Measurements from ENCODE around the gene FAHD1. TPM values are rescaled to one million over a fixed set of nuclear protein-coding genes. Genes with fewer than 3 reads are reported as not detected.

Gene FAHD1
- total RNA-seq, 4 donors from 2014 or later: 40.9 to 52.5 (median 45.0) TPM

- no peak overlapping the region for H3K27ac ChIP-seq
- no peak for DNase-seq
- no peak overlapping the region for H3K4me3 ChIP-seq (replicated peaks in 1 of 3)
- no peaks in the 10 kb centered on the region for H3K36me3 ChIP-seq
- no peaks in the 10 kb centered on the region for H3K27me3 ChIP-seq
- no peaks in the 10 kb centered on the region for H3K9me3 ChIP-seq
- intact Hi-C loops (cut with DNase I): no loop called here
- WGBS, 2 donors: 84 to 86% methylated on average over 1 of the region's 1 CpG
- H3K4me1 ChIP-seq: no peaks in the 10 kb centered on the region
- no peak for TF ChIP-seq POLR2A (IDR thresholded peaks at IDR 0.05)
- no peak for TF ChIP-seq CTCF (IDR thresholded peaks at IDR 0.05)
Measured at GRCh38 chr16:1846416-1846815, 19.4 kb downstream of the FAHD1 start.

- H3K36me3 ChIP-seq: no peaks in the 10 kb centered on the region
- TF ChIP-seq CTCF (IDR thresholded peaks at IDR 0.05): no peak
- TF ChIP-seq POLR2A (IDR thresholded peaks at IDR 0.05): no peak
- no peaks in the 10 kb centered on the region for H3K9me3 ChIP-seq
- no peak overlapping the region for H3K4me3 ChIP-seq (replicated peaks in 1 of 3)
- WGBS, 2 donors: 72 to 76% methylated on average over 7 of the region's 7 CpGs
- H3K27ac ChIP-seq: no peak overlapping the region
- intact Hi-C loops (cut with DNase I): no loop called here
- no peaks in the 10 kb centered on the region for H3K27me3 ChIP-seq
- H3K4me1 ChIP-seq: no peaks in the 10 kb centered on the region
- DNase-seq: no peak
Measured at GRCh38 chr16:1850981-1851380, 24.0 kb downstream of the FAHD1 start.

GRCh38 chr16:1851793-1852192 lies 24.8 kb downstream of the FAHD1 start:
- Histone ChIP-seq H3K4me3 (replicated peaks in 1 of 3) (no peak overlapping the region), H3K27me3 (no peaks in the 10 kb centered on the region), H3K27ac (no peak overlapping the region), H3K9me3 (no peaks in the 10 kb centered on the region), H3K4me1 (no peaks in the 10 kb centered on the region), H3K36me3 (no peaks in the 10 kb centered on the region)
- no peak for DNase-seq
- WGBS, 2 donors: 64 to 73% methylated on average over 4 of the region's 4 CpGs
- intact Hi-C loops (cut with DNase I): no loop called here
- no peak for TF ChIP-seq CTCF (IDR thresholded peaks at IDR 0.05)
- TF ChIP-seq POLR2A (IDR thresholded peaks at IDR 0.05): no peak

- H3K9me3 ChIP-seq: no peaks in the 10 kb centered on the region
- H3K4me1 ChIP-seq: no peaks in the 10 kb centered on the region
- H3K27ac ChIP-seq: no peak overlapping the region
- H3K4me3 ChIP-seq (replicated peaks in 1 of 3): no peak overlapping the region
- 29 to 50% methylated on average over 5 of the region's 5 CpGs for WGBS, 2 donors
- no peaks in the 10 kb centered on the region for H3K27me3 ChIP-seq
- intact Hi-C loops (cut with DNase I): no loop called here
- TF ChIP-seq CTCF (IDR thresholded peaks at IDR 0.05) (no peak), POLR2A (IDR thresholded peaks at IDR 0.05) (no peak)
- no peak for DNase-seq
- no peaks in the 10 kb centered on the region for H3K36me3 ChIP-seq
Measured at GRCh38 chr16:1857433-1858097, 30.6 kb downstream of the FAHD1 start.

GRCh38 chr16:1858189-1858865 lies 31.3 kb downstream of the FAHD1 start:
- H3K27me3 ChIP-seq: no peaks in the 10 kb centered on the region
- no peak overlapping the region for H3K4me3 ChIP-seq (replicated peaks in 1 of 3)
- H3K36me3 ChIP-seq: no peaks in the 10 kb centered on the region
- intact Hi-C loops (cut with DNase I): no loop called here
- no peak overlapping the region for H3K27ac ChIP-seq
- no peaks in the 10 kb centered on the region for H3K4me1 ChIP-seq
- 16 to 28% methylated on average over 8 of the region's 8 CpGs for WGBS, 2 donors
- TF ChIP-seq CTCF (IDR thresholded peaks at IDR 0.05): no peak
- no peak for TF ChIP-seq POLR2A (IDR thresholded peaks at IDR 0.05)
- no peaks in the 10 kb centered on the region for H3K9me3 ChIP-seq
- no peak for DNase-seq
